HepG2 (cell line): ENCODE measurements around the gene FAM229B.

Experiments
- BRCA1 ChIP-seq: sonication (generic); formaldehyde crosslinking; IDR thresholded peaks from 2 replicates; pipeline ENCODE4 v1.4.0; 2020; ENCODE audit warnings: missing genetic modification reagents
- EP300 ChIP-seq, 3 experiments: sonication (generic) in 1 of 3; formaldehyde crosslinking in 1 of 3; IDR thresholded peaks; 2 replicates each; pipeline versions ENCODE4 v1.5.1 to v1.6.1; 2011 to 2020; ENCODE audit warnings: low read depth in 2 of 3, low read length in 2 of 3, borderline replicate concordance in 1 of 3, improper control_type of control experiment in 1 of 3, mild to moderate bottlenecking in 1 of 3, missing genetic modification reagents in 1 of 3, moderate library complexity in 1 of 3
- ERF ChIP-seq: IDR thresholded peaks from 2 replicates; pipeline ENCODE4 v1.6.1; 2018; ENCODE audit warnings: missing biosample characterization, missing genetic modification reagents
- ESRRA ChIP-seq: sonication (generic); formaldehyde crosslinking; IDR thresholded peaks from 2 replicates; pipeline ENCODE4 v1.5.1; 2020; ENCODE audit warnings: mild to moderate bottlenecking, low read depth, missing genetic modification reagents
- EZH2 ChIP-seq: conservative IDR thresholded peaks from 2 replicates; pipeline ENCODE4 v1.6.1; 2012; ENCODE audit warnings: mild to moderate bottlenecking, low read depth, low read length, moderate library complexity
- JUNB ChIP-seq: sonication (generic); formaldehyde crosslinking; IDR thresholded peaks from 2 replicates; pipeline ENCODE4 v1.8.0; 2022; ENCODE audit warnings: missing genetic modification reagents, mild to moderate bottlenecking, borderline replicate concordance
- RFX5 ChIP-seq: IDR thresholded peaks from 2 replicates; pipeline ENCODE4 v1.6.1; 2011; ENCODE audit warnings: low read depth, low read length, improper control_type of control experiment
- YY1 ChIP-seq: IDR thresholded peaks from 2 replicates; pipeline ENCODE4 v1.6.1; 2011; ENCODE audit warnings: low read length, low read depth, moderate library complexity, mild to moderate bottlenecking; ENCODE audit not compliant: insufficient read depth, insufficient replicate concordance
- ZC3H13 ChIP-seq: sonication (generic); formaldehyde crosslinking; IDR thresholded peaks from 2 replicates; pipeline ENCODE4 v1.8.1; 2023; ENCODE audit warnings: mild to moderate bottlenecking, missing genetic modification reagents, moderate library complexity
- ZFYVE20 ChIP-seq: sonication (generic); formaldehyde crosslinking; IDR thresholded peaks from 2 replicates; pipeline ENCODE4 v1.8.0; 2023; ENCODE audit warnings: low read depth, mild to moderate bottlenecking, moderate library complexity, missing genetic modification reagents, borderline replicate concordance
- ZNF124 ChIP-seq: sonication (generic); formaldehyde crosslinking; IDR thresholded peaks from 2 replicates; pipeline ENCODE4 v1.4.0; 2020; ENCODE audit warnings: missing genetic modification reagents
- TF ChIP-seq, protein P1 (sequence below): sonication (generic); formaldehyde crosslinking; IDR thresholded peaks from 2 replicates; pipeline ENCODE4 v1.5.0; 2020; ENCODE audit warnings: mild to moderate bottlenecking, missing genetic modification reagents, moderate library complexity
- TF ChIP-seq, protein P2 (sequence below), 2 experiments: fragments of 450-650 bp in 1 of 2; sonication (generic) in 1 of 2; formaldehyde crosslinking; IDR thresholded peaks; 2 replicates each; pipeline versions ENCODE4 v1.5.0 to v1.8.0; 2020 to 2022; ENCODE audit warnings: mild to moderate bottlenecking in 1 of 2, missing genetic modification reagents in 1 of 2
- TF ChIP-seq, protein P3 (sequence below): sonication (generic); formaldehyde crosslinking; IDR thresholded peaks from 2 replicates; pipeline ENCODE4 v1.4.0; 2020; ENCODE audit warnings: missing genetic modification reagents

DNA sequence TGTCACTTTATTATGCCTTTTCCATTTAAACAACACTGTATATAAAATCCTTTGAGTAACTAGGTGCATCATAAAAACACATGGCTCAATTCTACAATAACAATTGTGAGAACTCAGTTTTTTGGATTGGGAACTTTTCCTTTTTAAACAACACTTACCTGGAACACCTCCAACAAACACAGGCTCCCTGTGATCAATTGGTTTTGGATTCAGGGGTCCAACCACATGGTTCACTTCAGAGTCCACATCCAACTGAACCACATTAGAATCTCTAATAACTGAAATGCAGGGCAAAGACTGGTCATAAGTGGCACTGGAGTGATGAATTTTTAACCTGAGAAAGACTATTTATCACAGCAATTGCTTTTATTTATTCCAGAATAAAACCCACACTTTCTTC lies 26.5 kb downstream of the FAM229B start:
- TF ChIP-seq, protein P1, sequence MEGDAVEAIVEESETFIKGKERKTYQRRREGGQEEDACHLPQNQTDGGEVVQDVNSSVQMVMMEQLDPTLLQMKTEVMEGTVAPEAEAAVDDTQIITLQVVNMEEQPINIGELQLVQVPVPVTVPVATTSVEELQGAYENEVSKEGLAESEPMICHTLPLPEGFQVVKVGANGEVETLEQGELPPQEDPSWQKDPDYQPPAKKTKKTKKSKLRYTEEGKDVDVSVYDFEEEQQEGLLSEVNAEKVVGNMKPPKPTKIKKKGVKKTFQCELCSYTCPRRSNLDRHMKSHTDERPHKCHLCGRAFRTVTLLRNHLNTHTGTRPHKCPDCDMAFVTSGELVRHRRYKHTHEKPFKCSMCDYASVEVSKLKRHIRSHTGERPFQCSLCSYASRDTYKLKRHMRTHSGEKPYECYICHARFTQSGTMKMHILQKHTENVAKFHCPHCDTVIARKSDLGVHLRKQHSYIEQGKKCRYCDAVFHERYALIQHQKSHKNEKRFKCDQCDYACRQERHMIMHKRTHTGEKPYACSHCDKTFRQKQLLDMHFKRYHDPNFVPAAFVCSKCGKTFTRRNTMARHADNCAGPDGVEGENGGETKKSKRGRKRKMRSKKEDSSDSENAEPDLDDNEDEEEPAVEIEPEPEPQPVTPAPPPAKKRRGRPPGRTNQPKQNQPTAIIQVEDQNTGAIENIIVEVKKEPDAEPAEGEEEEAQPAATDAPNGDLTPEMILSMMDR (CRISPR knock-in tag): no peak
- TF ChIP-seq ZC3H13 (CRISPR knock-in tag) (no peak), YY1 (no peak), BRCA1 (CRISPR knock-in tag) (no peak), ZFYVE20 (no peak), EZH2 (no peak), JUNB (CRISPR knock-in tag) (no peak), EP300 (IDR thresholded peaks at IDR 0.05; ENCODE audit: low read depth in 2 of 2, low read length in 2 of 2) (no peak), EP300 (CRISPR knock-in tag; IDR thresholded peaks at IDR 0.05; ENCODE audit: borderline replicate concordance) (no peak), ERF (CRISPR knock-in tag) (no peak), RFX5 (no peak), ZNF124 (CRISPR knock-in tag) (no peak), ESRRA (no peak)
- TF ChIP-seq, protein P2, sequence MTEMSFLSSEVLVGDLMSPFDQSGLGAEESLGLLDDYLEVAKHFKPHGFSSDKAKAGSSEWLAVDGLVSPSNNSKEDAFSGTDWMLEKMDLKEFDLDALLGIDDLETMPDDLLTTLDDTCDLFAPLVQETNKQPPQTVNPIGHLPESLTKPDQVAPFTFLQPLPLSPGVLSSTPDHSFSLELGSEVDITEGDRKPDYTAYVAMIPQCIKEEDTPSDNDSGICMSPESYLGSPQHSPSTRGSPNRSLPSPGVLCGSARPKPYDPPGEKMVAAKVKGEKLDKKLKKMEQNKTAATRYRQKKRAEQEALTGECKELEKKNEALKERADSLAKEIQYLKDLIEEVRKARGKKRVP (CRISPR knock-in tag; IDR thresholded peaks at IDR 0.05): no peak
- TF ChIP-seq, protein P3, sequence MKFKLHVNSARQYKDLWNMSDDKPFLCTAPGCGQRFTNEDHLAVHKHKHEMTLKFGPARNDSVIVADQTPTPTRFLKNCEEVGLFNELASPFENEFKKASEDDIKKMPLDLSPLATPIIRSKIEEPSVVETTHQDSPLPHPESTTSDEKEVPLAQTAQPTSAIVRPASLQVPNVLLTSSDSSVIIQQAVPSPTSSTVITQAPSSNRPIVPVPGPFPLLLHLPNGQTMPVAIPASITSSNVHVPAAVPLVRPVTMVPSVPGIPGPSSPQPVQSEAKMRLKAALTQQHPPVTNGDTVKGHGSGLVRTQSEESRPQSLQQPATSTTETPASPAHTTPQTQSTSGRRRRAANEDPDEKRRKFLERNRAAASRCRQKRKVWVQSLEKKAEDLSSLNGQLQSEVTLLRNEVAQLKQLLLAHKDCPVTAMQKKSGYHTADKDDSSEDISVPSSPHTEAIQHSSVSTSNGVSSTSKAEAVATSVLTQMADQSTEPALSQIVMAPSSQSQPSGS (CRISPR knock-in tag): no peak
